ENCODE measurements around the gene ANKH. TPM values are rescaled to one million over a fixed set of nuclear protein-coding genes. Genes with fewer than 3 reads are reported as not detected.
A peak's percentile ranks its signal among the peaks of the same experiment; 100 is the strongest.

ANKH gene
- total and polyA plus RNA-seq, 2 of the 13 experiments (the other 11 are each of a cell fraction or from before 2014, with no cell fraction given) = 25.0 to 36.0 TPM

GRCh38 chr5:14853685-14854084 lies 17.9 kb downstream of the ANKH start:
- in situ Hi-C loops (cut with HindIII; ENCODE audit: extremely low pct_ligation_motif_present, low pct_unique_long_range_greater_than_20kb) = no loop called here
- DNase-seq (ENCODE audit: low spot score) = no peak
- FAIRE-seq = no peak
- Histone ChIP-seq H3K36me3 (replicated peaks in 1 of 2; ENCODE audit: control insufficient read depth in 1 of 2, insufficient read depth in 2 of 2, low read length in 2 of 2) (peaks cover 3 to 11% of the 10 kb centered on the region in 2 experiments; a peak in 3 of 5 replicates), H3K4me3 (replicated peaks in 1 of 3; ENCODE audit: insufficient read depth in 1 of 3, low read depth in 2 of 3, low read length in 3 of 3) (no peak overlapping the region), H3K4me2 (ENCODE audit: low read depth, low read length) (no peak overlapping the region), H3K4me1 (ENCODE audit: insufficient read depth, low read length) (peaks cover 32% of the 10 kb centered on the region), H3K9me3 (ENCODE audit: low read length) (no peaks in the 10 kb centered on the region), H3K27me3 (ENCODE audit: control insufficient read depth in 1 of 2, insufficient read depth in 2 of 2, low read length in 2 of 2) (no peaks in the 10 kb centered on the region), H3K27ac (ENCODE audit: extremely low read length, insufficient read depth, low read length) (no peak overlapping the region), H3K9ac (ENCODE audit: insufficient read depth, low read depth, low read length) (no peak overlapping the region), H3K79me2 (ENCODE audit: insufficient read depth, low read length) (peaks cover 6% of the 10 kb centered on the region), H4K20me1 (ENCODE audit: insufficient read depth, low read length) (no peaks in the 10 kb centered on the region), H2AFZ (ENCODE audit: low read length) (no peak overlapping the region)
- ATAC-seq = no peak
- CTCF ChIA-PET (ENCODE audit: low intra/inter-chr PET ratio, low total read pairs) = no interaction called here
- 93% methylated on average over 4 of the region's 4 CpGs for WGBS (ENCODE audit: low lambda C conversion rate)
- TF ChIP-seq GLMP (CRISPR knock-in tag; IDR thresholded peaks at IDR 0.05; ENCODE audit: borderline replicate concordance) (no peak), FOXP1 (IDR thresholded peaks at IDR 0.05) (no peak), FOXP1 (CRISPR knock-in tag; IDR thresholded peaks at IDR 0.05) (peak; percentile 47; the same call in 1 of the 2 replicates)
- intact Hi-C loops (cut with micrococcal nuclease; ENCODE audit: unreplicated experiment) = no loop called here
- POLR2A ChIA-PET = no interaction called here
- no TSS peak for BruUV-seq (replicated peaks)

- H3K4me1 ChIP-seq (ENCODE audit: insufficient read depth, low read length) = peaks cover 32% of the 10 kb centered on the region
- DNase-seq (ENCODE audit: low spot score) (no peak), ATAC-seq (no peak), FAIRE-seq (no peak)
- peaks cover 2% of the 10 kb centered on the region for H3K79me2 ChIP-seq (ENCODE audit: insufficient read depth, low read length)
- no peak overlapping the region for H3K9ac ChIP-seq (ENCODE audit: insufficient read depth, low read depth, low read length)
- H3K27ac ChIP-seq (ENCODE audit: extremely low read length, insufficient read depth, low read length) = no peak overlapping the region
- no peak for TF ChIP-seq IKZF5 (CRISPR knock-in tag; IDR thresholded peaks at IDR 0.05)
- no peak for TF ChIP-seq SIX4 (CRISPR knock-in tag; IDR thresholded peaks at IDR 0.05)
- TF ChIP-seq MXI1 (IDR thresholded peaks at IDR 0.05; ENCODE audit: borderline replicate concordance, low read depth, low read length) = no peak
- no peak for TF ChIP-seq ATF1 (CRISPR knock-in tag; IDR thresholded peaks at IDR 0.05)
- no peak for TF ChIP-seq ZNF691 (CRISPR knock-in tag; IDR thresholded peaks at IDR 0.05; ENCODE audit: borderline replicate concordance, low read depth)
- TF ChIP-seq ZNF503 (CRISPR knock-in tag; IDR thresholded peaks at IDR 0.05) = no peak
- TF ChIP-seq ZNF782 (CRISPR knock-in tag; IDR thresholded peaks at IDR 0.05; ENCODE audit: borderline replicate concordance) = no peak
- TF ChIP-seq RAD51 (IDR thresholded peaks at IDR 0.05; ENCODE audit: borderline replicate concordance) = no peak
- ChIA-PET POLR2A (no interaction called here), CTCF (ENCODE audit: low intra/inter-chr PET ratio, low total read pairs) (no interaction called here)
- H3K4me2 ChIP-seq (ENCODE audit: low read depth, low read length) = no peak overlapping the region
- intact Hi-C loops (cut with micrococcal nuclease; ENCODE audit: unreplicated experiment) (no loop called here), in situ Hi-C loops (cut with HindIII; ENCODE audit: extremely low pct_ligation_motif_present, low pct_unique_long_range_greater_than_20kb) (no loop called here)
- no peak overlapping the region for H2AFZ ChIP-seq (ENCODE audit: low read length)
- H3K4me3 ChIP-seq (replicated peaks in 1 of 3; ENCODE audit: insufficient read depth in 1 of 3, low read depth in 2 of 3, low read length in 3 of 3) = no peak overlapping the region
- no TSS peak for BruUV-seq (replicated peaks)
- WGBS (ENCODE audit: low lambda C conversion rate) = 93% methylated on average over 6 of the region's 6 CpGs
- H4K20me1 ChIP-seq (ENCODE audit: insufficient read depth, low read length) = no peaks in the 10 kb centered on the region
- peaks cover 6 to 11% of the 10 kb centered on the region in 2 experiments; a peak in 3 of 5 replicates for H3K36me3 ChIP-seq (replicated peaks in 1 of 2; ENCODE audit: control insufficient read depth in 1 of 2, insufficient read depth in 2 of 2, low read length in 2 of 2)
- H3K9me3 ChIP-seq (ENCODE audit: low read length) = no peaks in the 10 kb centered on the region
- H3K27me3 ChIP-seq (ENCODE audit: control insufficient read depth in 1 of 2, insufficient read depth in 2 of 2, low read length in 2 of 2) = no peaks in the 10 kb centered on the region
Measured at GRCh38 chr5:14852779-14853178, 18.8 kb downstream of the ANKH start.
